HG03575 (cell line): ENCODE results near the gene NCAM2.

ENCODE experiments used
- ATAC-seq: cut with Tn5 transposase; IDR thresholded peaks from one replicate; pipeline ENCODE4 v1.9.1; 2021; ENCODE audit not compliant: unreplicated experiment, insufficient number of reproducible peaks, low FRiP score; ENCODE audit errors: extremely low read depth

NCAM2 gene

GRCh38 chr21:21199342-21200102, 201.3 kb downstream of the NCAM2 start:
- ATAC-seq, result no peak

GRCh38 chr21:21200103-21200938, 202.1 kb downstream of the NCAM2 start:
- no peak for ATAC-seq

DNA sequence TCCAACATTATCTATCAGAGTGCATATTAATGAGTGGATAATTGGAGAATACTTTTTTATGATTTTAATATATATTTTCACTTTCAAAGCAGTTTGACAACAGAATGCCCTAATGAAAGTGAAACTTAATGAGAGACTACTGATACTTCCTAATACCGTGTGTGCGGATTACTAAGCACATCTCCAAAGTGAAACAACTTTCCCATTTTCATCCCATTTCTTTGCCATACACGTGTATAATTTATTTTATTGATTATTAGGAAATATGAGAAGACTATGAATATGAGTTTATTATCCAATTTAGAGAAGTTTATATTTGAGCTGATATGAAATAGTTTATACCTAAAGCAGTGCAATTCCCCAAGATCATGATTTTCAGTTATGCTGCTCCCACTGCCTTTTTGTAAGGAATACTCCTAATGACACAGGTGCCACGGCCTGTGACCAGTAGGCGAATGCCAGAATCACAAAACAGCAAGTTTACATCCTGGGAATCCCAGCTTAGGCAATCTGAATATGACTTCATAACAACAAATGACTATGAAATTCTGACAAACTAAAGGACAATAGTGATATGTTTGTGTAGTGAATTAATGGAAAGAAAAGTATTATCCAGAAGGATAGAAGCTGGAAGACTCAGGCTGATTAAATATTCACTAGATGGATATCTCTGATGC, 202.9 kb downstream of the NCAM2 start:
- no peak for ATAC-seq

- ATAC-seq, result no peak
Measured at GRCh38 chr21:21203822-21204339, 205.7 kb downstream of the NCAM2 start.

DNA sequence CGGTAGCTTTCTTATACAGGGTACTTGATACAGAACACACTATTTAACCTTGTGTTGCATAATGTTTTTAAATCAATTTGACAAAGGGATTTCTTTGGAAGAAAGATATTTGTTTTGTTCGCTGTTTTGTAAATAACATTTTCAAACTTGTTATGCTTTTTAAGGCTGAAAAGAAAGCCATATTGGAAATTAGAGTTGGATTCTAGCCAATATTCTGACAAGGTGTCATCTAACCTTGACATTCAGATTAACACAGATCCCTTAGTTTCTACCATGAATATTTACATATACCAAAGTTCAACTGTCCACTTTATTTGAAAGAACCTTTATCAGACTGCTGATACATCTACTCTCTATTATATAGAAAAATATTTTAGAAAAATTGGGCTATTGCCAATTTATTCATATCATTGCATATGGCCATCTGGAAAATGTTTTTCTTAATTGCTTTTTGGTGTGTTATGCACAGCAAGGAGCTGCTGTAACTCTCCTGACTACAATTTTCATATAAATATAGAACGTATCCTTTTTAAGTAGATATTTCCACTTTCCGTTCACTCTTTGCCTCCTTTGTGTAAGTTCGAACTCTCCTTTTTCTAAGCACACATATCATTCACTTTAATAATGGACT, 206.3 kb downstream of the NCAM2 start:
- ATAC-seq, result no peak

DNA sequence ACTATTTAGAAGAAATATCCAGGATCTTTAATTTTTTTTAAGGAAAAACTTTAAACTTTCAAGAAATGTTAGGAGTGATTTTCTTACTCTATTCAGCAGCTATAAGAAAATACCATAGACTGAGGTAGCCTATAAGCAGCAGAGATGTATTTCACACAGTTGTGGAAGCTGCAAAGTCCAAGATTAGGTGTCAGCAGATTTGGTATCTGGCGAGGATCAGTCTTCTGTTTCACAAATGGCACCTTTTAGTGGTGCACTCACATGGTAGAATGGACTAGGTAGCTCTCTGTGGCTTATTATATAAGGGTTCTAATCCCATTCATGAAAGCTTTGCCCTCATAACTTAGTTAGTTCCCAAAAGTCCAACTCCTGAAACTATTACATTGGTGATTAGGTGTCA, 207.4 kb downstream of the NCAM2 start:
- ATAC-seq, result no peak

DNA sequence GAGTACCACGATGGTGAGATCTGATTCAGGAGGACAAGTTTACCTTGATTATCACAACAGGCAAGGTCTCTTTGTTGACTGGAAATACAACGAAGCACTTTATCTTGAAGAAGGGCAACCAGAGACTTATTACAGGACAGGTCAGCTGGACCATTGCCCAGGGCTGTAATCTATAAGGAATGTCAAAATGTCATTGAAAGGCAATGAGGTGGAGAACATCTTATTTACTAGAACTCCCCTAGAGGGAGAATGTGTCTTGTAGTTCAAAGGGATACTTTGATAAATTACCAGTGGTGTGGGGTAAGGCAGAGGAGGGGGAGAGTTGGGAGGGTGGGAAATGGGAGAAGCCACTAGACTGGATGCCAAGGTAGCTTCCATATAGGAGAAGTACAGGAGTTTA, 212.3 kb downstream of the NCAM2 start:
- ATAC-seq, result no peak

- no peak for ATAC-seq
Measured at GRCh38 chr21:21213297-21213696, 215.1 kb downstream of the NCAM2 start.

GRCh38 chr21:21216047-21216446, 217.8 kb downstream of the NCAM2 start:
- ATAC-seq, result no peak

DNA sequence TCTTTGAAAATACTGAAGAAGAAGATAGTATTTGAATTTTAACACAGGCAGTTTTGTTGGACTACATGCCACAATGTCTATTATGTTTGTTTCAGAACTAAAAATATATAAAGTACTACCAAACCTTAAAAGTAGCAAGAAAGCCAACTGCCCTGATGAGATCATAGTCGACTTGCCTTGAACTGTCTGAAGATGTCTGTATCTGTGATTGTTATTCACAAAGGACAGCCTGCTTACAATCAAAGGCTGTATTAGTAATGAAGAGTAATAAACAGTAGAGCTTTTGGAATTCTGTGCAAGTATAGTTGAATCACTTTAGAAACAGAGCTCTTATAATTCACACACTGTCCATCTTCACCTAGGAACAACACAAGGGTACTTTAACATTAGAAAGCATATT, 228.3 kb downstream of the NCAM2 start:
- ATAC-seq, result no peak

- no peak for ATAC-seq
Measured at GRCh38 chr21:21230672-21231071, 232.5 kb downstream of the NCAM2 start.

DNA sequence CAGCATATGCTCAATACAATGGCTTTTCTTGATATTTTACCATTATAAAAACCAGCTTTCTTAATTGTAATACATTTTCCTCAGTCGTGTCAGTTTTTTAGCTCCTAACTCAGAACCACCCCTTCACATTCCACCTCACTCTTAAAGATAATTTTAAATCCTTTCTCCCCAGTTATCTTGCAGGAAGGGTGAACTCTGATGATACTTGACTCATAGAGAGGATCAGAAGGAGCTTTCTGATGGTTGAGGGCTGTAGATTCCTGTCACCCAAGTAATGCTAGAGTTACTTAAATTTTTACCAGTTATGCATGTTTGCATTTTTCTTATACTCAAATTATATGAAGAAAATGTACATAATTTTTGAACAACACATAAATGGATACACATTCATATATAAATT, 233.7 kb downstream of the NCAM2 start:
- no peak for ATAC-seq

- ATAC-seq, result no peak
Measured at GRCh38 chr21:21232320-21232719, 234.1 kb downstream of the NCAM2 start.

DNA sequence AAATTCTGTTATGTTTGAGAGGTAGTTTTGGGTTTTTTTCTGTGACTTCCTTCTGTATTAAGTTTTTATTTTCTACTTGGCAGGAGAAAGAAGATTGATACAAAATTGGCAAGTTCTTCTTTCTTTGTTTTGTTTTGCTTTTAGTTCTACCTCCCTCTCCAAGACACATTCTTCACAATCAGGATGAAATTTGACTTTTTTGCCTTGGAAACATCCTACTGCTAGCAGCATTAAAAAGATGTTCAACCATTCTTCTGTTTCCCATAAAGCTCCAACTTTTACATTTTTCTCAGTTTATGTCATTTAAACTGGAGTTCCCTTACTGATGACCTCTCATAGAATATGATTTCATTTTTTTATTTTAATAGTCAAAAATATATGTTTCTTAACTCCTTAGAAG, 234.8 kb downstream of the NCAM2 start:
- no peak for ATAC-seq

- ATAC-seq, result no peak
Measured at GRCh38 chr21:21236996-21237395, 238.8 kb downstream of the NCAM2 start.

GRCh38 chr21:21238629-21239400, 240.6 kb downstream of the NCAM2 start:
- ATAC-seq, result no peak

DNA sequence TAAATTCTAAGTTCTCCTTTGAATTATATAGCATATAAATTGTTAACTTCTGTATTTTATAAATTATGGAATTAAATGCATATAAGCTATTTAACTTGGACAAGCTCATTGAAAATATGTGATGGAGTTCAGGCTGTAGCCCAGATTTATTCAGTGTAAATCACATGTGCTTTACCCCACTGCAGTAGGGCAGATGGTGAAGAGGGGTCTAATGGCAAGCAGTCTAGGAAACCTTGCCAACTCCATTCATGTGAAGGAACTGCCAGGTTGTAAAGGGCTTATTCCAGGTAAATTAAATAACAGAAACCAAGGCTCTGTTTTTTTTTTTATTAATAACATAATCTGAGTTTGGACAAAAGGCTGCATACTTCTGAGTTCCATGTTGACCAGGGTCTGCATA, 243.2 kb downstream of the NCAM2 start:
- no peak for ATAC-seq

- ATAC-seq, result no peak
Measured at GRCh38 chr21:21246007-21246406, 247.8 kb downstream of the NCAM2 start.

DNA sequence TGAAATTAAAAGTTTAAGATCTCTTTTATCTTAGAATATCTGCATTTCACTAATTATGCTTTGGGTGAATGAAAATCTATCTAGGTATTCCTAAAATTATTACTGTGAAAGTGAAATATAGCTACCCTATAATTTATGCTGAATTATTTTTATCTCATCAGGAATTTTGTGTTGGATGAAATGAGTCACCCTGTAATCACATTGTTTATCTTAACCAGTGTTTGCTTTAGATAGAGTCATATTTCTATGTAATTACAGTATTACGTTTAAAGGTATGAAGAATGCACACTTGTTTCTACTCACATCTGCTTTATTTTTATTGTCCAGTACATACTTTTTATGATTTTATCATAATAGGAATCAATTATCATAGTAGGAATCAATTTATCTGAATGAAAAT, 249.2 kb downstream of the NCAM2 start:
- no peak for ATAC-seq
